ENCODE measurements around the gene ATN1. TPM values are rescaled to one million over a fixed set of nuclear protein-coding genes. Genes with fewer than 3 reads are reported as not detected.

The ATN1 gene
- total and polyA plus RNA-seq, 9 of the 15 experiments (the other 6 are each of a cell fraction or from before 2014, with no cell fraction given): 0.15 to 49.8 (median 2.7) TPM

GRCh38 chr12:6964605-6965025 lies 36.9 kb downstream of the ATN1 start (continued):
- no peak for TF ChIP-seq KLF13 (tag; IDR thresholded peaks at IDR 0.05; ENCODE audit: borderline replicate concordance, low read depth)
- no peak for TF ChIP-seq SMAD1 (IDR thresholded peaks at IDR 0.05; ENCODE audit: low read depth, low read length, partially characterized antibody)
- TF ChIP-seq BMI1 (IDR thresholded peaks at IDR 0.05; ENCODE audit: low read length): no peak
- no peak for TF ChIP-seq FOSL1 (tag; conservative IDR thresholded peaks at IDR 0.05)
- peak; percentile 23; the same call in 1 of the 2 replicates for TF ChIP-seq CXXC5 (CRISPR knock-in tag; IDR thresholded peaks at IDR 0.05)
- TF ChIP-seq SETDB1 (IDR thresholded peaks at IDR 0.05; ENCODE audit: low read length): no peak
- TF ChIP-seq CBFA2T2 (conservative IDR thresholded peaks at IDR 0.05): peak; percentile 89
- TF ChIP-seq HEY1 (CRISPR knock-in tag; IDR thresholded peaks at IDR 0.05; ENCODE audit: borderline replicate concordance): no peak
- no peak for TF ChIP-seq FOXP4 (CRISPR knock-in tag; IDR thresholded peaks at IDR 0.05; ENCODE audit: borderline replicate concordance)
- TF ChIP-seq XRCC4 (IDR thresholded peaks at IDR 0.05; ENCODE audit: extremely low read depth, insufficient read depth, insufficient read length): no peak
- TF ChIP-seq ZNF280B (CRISPR knock-in tag; IDR thresholded peaks at IDR 0.05): no peak
- TF ChIP-seq DIDO1 (tag; IDR thresholded peaks at IDR 0.05; ENCODE audit: low read depth): no peak
- no peak for TF ChIP-seq PTRF (tag; IDR thresholded peaks at IDR 0.05)
- TF ChIP-seq TEAD2 (tag; IDR thresholded peaks at IDR 0.05): no peak
- TF ChIP-seq FOXJ2 (tag; IDR thresholded peaks at IDR 0.05): no peak
- no peak for TF ChIP-seq ZNF347 (CRISPR knock-in tag; IDR thresholded peaks at IDR 0.05; ENCODE audit: low read depth)
- TF ChIP-seq USF1 (CRISPR knock-in tag; IDR thresholded peaks at IDR 0.05): no peak
- 0 out of 2 replicates have a peak, but pooled peaks have one; percentile 35 for TF ChIP-seq NBN (IDR thresholded peaks at IDR 0.05; ENCODE audit: low read depth)
- no peak for TF ChIP-seq SIN3B (IDR thresholded peaks at IDR 0.05; ENCODE audit: low read depth)
- TF ChIP-seq MNT (conservative IDR thresholded peaks at IDR 0.05): no peak
- TF ChIP-seq ZNF778 (CRISPR knock-in tag; IDR thresholded peaks at IDR 0.05): no peak
- no peak for TF ChIP-seq CTCF (IDR thresholded peaks at IDR 0.05 in 2 of 3, conservative IDR thresholded peaks at IDR 0.05 in 1 of 3; ENCODE audit: insufficient read depth in 2 of 3, low read depth in 1 of 3, low read length in 3 of 3)
- no peak for TF ChIP-seq CBX5 (IDR thresholded peaks at IDR 0.05; ENCODE audit: borderline replicate concordance, low read depth)

Data from K562 (cell line).